Fibroblast of villous mesenchyme (primary cell): ENCODE data around the gene ERMP1. TPM values are rescaled to one million over a fixed set of nuclear protein-coding genes. Genes with fewer than 3 reads are reported as not detected.
A peak's percentile ranks its signal among the peaks of the same experiment; 100 is the strongest.

Experiments
- DNase-seq: peaks from one replicate; pipeline ENCODE4 v3.0.0-alpha.2; 2010; ENCODE audit warnings: low read depth
- H3K4me3 ChIP-seq: 2 replicates; pipeline ENCODE4 v1.5.1; 2011; ENCODE audit warnings: low read depth, mild to moderate bottlenecking, low read length
- CTCF ChIP-seq: IDR thresholded peaks from 2 replicates; pipeline ENCODE4 v1.5.1; 2012; ENCODE audit warnings: low read depth, mild to moderate bottlenecking, low read length; ENCODE audit not compliant: insufficient read depth
- total RNA-seq: library from RNA; depleted of rRNA; stranded (reverse); fragments of >200 nt; gene quantifications from 2 replicates; pipeline ENCODE4 v1.2.3, GENCODE V29; 2012

The ERMP1 gene
- total RNA-seq, 1 donor = 58.3 TPM

GRCh38 chr9:5767968-5768932, 64.7 kb downstream of the ERMP1 start:
- no peak overlapping the region for H3K4me3 ChIP-seq
- DNase-seq = peak; percentile 17
- no peak for TF ChIP-seq CTCF

- H3K4me3 ChIP-seq = no peak overlapping the region
- no peak for TF ChIP-seq CTCF
- no peak for DNase-seq
Measured at GRCh38 chr9:5764130-5764868, 68.6 kb downstream of the ERMP1 start.

GRCh38 chr9:5762421-5762820, 70.5 kb downstream of the ERMP1 start:
- DNase-seq = no peak
- no peak overlapping the region for H3K4me3 ChIP-seq
- TF ChIP-seq CTCF = no peak

GRCh38 chr9:5760338-5760737, 72.6 kb downstream of the ERMP1 start:
- no peak for TF ChIP-seq CTCF
- no peak for DNase-seq
- no peak overlapping the region for H3K4me3 ChIP-seq

- TF ChIP-seq CTCF = no peak
- DNase-seq = no peak
- no peak overlapping the region for H3K4me3 ChIP-seq
Measured at GRCh38 chr9:5756633-5757032, 76.3 kb downstream of the ERMP1 start.

GRCh38 chr9:5750569-5750968, 82.3 kb downstream of the ERMP1 start:
- TF ChIP-seq CTCF = no peak
- no peak overlapping the region for H3K4me3 ChIP-seq
- DNase-seq = no peak
